ENCODE measurements around the gene ACSF3.
"Not testable (repeated sequence)": the region's sequence is repeated elsewhere in the genome, so short reads cannot be mapped to it uniquely, and the experiment has no call there.

The ACSF3 gene

GRCh38 chr16:89055894-89056555 is 37.6 kb upstream of the ACSF3 start:
- DNase-seq (ENCODE audit: low spot score): no peak

GRCh38 chr16:89056592-89056991 is 37.1 kb upstream of the ACSF3 start:
- DNase-seq (ENCODE audit: low spot score): no peak

DNA sequence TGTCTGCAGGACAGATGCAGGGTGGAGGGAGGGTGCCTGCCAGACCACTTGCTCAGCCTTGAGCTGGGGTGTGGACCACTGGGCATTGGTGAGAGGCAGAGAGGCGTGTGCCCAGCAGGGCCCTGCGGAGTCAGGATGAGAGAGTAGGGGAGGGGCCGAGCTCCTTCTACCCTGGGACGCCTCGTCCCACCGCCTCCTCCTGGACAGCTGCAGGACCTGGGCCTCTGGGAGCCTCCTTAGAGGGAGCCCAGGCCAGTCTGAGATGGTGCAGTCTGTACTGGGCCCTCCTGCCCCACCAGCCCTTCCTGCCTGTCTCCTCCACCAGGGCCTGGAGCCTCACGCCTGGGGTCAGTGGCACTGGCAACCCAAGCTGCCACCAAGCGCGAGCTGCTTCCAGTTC is 35.9 kb upstream of the ACSF3 start:
- no peak for DNase-seq (ENCODE audit: low spot score)

- no peak for DNase-seq (ENCODE audit: low spot score)
These were observed 34.8 kb upstream of the ACSF3 start for GRCh38 chr16:89058812-89059211.

DNA sequence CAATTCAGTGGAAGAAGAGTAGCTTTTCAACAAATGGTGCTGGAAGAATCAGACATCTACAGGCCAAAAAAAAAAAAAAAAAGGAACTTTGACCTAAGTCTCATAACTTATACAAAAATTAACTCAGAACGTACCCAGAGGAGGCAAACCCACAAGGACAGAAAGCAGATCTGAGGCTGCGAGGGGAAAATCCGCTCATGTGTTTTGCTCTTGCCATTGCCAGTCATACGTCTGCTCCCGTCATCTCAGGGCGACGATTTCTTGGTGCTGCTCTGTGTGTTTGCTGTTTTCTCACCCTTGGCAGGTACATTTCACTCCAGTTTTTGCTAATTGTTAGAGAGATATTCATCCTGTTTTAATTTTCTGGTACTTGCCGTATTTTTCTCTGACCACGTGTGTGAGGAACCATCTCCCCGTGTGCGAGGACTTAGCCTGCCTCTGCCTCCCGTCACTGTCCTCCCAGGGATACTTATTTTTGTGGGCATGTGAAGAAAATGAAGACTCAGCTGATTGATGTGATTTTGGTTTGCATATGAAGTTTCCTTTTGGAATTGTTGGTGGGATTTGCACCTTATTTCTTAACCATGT is 33.4 kb upstream of the ACSF3 start:
- DNase-seq (ENCODE audit: low spot score): peak; percentile 48

DNA sequence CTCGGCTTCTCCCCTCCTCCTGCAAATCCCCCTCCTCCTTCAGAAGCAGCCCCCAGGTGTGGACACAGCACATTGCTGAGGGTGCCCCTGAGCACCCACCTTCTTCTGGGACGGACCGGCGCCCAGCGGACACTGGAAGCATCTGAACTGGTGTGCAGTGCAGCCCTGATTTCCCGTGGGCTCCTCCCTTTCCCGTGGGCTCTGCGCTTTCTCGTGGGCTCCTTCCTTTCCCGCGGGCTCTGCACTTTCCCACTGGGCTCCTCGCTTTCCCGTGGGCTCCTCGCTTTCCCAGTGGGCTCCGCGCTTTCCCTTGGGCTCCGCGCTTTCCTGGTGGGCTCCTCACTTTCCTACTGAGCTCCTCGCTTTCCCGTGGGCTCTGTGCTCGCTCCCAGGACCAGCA is 32.6 kb upstream of the ACSF3 start:
- no peak for DNase-seq (ENCODE audit: low spot score)

DNA sequence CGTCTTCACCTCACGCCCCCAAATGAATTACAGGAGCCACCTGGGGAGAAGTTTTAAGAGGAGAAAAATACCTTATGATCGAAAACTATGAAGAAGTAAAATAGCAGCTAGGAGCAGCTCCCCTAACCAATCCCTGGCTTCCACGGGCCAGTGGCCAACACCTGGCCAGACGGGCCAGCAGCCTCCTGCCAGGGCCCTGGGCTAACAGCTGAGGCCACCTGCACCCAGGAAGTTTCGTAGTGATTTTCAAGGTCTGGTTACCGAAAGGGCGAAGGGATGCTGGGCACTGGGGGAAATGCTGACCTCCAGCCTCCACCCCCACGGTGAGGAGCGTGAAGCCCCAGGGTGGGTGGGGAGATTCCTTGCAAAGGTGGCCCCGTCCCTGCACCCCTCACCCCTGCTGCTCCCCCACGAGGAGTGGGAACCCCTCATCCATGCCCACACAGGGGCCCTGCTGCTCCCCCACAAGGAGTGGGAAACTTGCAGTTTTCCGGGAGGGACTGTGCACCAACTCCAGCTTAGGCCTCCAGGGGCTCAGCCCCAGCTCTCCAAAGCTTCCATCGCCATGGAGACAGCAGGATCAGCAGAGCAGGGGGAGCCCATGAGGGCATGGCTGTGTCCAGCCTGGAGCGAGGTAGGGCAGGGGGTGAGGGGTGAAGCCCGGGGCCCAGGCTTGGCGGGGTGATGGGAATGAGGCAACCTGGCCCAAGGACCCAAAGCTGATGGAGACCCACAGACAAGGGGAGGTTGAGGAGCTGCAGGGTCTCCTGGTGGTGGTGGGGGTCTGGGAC is 31.9 kb upstream of the ACSF3 start:
- no peak for DNase-seq (ENCODE audit: low spot score)

DNA sequence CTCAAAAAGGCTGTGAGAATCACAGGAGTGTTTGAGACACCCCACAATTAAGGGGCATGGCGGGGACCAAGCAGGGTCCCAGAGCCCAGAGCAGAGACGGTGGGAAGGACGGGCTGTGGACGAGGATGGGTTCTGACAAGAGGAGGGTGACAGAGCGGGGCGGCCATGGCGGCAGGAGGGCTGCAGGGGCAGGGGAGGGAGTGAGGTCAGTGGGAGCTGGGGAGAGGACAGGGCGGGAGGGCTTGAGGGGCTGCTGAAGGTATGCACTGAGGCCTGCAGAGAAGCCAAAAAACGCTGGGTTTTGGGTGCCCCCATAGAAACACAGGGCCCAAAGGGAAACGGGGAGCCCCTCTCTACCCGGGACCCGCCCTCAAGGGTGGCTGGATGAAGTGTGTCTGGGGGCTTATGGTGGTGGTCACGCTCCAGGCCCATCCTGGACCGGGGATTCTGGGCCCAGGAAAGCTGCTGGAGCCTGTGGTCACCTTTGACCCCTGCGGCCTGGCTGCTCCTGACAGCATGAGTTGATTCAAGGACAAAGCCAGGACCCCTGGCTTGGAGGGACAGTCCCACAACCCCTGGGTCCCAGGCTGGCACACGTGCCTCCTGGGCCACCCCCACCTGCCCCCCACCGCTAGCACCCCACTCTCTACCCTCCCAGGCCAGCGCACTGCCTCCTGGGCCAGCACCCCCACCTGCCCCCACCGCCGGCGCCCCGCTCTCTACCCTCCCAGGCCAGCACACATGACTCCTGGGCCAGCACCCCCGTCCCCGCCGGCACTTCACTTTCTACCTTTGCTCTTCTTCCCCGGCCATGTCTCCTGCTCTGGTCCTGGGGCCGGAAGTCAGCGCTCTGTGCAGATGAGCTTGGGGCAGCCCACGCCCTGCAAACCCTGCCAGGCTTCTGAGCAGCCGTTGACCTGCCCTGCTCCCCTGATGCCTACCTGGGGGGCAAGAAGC is 31.0 kb upstream of the ACSF3 start:
- DNase-seq (ENCODE audit: low spot score): no peak

DNA sequence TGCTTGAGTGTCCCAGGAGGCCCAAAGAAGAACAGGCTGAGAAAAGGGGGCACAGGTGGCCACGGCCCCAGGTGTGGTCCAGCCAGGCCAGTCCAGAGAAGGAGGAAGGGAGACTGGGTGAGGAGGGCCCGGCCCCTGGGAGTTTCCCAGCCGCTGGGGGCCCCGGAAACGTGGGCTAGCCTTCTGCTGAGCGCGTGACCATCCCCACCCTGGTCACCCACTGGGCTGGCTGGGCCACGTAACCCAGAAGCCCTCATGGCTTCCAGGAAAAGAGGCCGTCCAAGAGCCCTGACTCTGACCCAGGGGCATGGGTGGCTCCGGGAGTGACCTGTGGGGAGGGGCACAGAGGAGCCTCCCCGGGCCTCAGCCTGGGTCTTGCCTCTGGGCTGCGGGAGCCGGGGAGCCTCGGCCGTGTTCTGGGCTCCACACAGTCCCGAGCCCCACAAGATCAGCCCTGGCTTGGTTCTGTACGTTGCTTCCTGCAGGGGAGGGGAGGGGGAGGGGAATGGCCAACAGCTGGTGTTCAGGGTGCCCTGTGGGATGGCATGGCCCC is 29.8 kb upstream of the ACSF3 start:
- DNase-seq (ENCODE audit: low spot score): no peak

DNA sequence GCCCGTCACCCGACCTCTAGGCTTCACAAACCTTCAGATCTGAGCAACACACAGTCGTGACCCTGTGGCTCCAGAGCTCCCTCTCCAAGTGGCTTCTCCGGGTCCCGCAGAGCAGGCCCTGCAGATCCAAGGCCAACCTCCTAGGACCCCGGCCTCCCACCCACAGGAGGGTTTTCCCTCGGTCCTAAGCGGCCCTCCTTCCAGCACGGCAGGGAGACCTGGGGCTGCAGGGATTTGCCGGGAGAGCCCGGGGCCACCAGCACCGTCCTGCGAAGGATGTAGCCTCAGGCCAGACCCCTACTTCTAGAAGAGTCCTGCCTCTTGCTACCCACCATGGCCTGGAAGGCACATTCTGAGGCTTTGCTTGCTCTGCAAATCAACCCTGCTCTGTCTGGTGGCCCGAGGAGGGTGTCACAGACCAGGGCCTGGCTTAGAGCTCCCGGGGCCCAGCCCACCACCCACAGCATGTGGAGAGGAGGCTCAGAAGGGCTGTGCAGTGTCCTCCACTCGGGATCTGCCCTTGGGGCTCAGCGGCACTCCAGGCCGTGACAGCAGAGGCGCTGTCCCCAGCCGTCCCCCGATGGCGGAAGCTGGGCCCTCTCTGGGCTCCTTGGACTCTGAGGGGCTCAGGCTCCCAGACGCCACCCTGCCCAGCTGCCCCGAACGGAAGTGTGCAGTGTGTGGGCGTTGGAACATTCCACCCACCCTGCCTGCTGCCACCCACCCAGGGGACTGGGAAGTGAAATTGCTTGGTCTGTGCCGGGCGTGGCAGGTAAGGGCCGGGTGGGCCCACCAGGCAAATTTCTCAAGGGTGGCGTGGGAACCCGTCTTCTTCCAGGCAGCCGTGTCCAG is 28.8 kb upstream of the ACSF3 start:
- peak; percentile 72 for DNase-seq (ENCODE audit: low spot score)

GRCh38 chr16:89065458-89065822 is 28.2 kb upstream of the ACSF3 start:
- peak; percentile 70 for DNase-seq (ENCODE audit: low spot score)

DNA sequence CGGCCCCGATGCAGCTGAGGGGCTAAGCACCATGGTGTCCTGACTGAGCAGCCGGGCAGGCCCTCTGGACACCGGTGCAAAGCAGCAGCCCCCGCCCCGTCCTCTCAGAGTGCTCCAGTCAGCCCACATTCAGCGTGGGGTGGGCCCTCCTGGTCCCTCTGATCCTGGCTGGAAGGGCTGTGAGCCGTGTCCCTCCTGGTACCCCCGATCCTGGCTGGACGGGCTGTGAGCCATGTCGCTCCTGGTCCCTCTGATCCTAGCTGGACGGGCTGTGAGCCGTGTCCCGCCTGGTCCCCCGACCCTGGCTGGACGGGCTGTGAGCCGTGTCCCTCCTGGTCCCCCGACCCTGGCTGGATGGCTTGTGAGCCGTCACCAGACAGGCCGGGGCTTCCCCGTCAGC is 26.9 kb upstream of the ACSF3 start:
- DNase-seq (ENCODE audit: low spot score): no peak

- DNase-seq (ENCODE audit: low spot score): peak; percentile 41
These were observed 25.8 kb upstream of the ACSF3 start for GRCh38 chr16:89067677-89068443.

DNA sequence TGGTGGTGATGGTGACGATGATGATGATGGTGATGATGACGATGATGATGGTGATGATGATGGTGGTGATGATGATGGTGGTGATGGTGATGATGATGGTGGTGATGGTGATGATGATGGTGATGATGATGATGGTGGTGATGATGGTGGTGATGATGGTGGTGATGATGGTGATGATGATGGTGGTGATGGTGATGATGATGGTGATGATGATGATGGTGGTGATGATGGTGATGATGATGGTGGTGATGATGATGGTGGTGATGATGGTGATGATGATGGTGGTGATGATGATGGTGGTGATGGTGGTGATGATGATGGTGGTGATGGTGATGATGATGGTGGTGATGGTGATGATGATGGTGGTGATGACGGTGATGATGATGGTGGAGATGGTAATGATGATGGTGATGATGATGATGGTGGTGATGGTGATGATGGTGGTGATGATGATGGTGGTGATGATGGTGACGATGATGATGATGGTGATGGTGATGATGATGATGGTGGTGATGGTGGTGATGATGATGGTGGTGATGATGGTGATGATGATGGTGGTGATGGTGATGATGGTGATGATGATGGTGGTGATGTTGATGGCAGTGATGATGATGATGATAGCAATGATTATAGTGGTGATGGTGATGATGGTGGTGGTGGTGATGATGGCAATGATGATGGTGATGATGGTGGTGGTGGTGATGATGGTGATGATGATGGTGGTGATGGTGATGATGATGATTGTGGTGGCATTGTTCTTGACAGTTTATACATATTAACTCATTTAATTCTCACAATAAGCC is 24.6 kb upstream of the ACSF3 start:
- not testable (repeated sequence) for DNase-seq (ENCODE audit: low spot score)

GRCh38 chr16:89069920-89070319 is 23.7 kb upstream of the ACSF3 start:
- DNase-seq (ENCODE audit: low spot score): no peak

GRCh38 chr16:89070590-89070989 is 23.1 kb upstream of the ACSF3 start:
- no peak for DNase-seq (ENCODE audit: low spot score)

GRCh38 chr16:89071686-89072547 is 21.7 kb upstream of the ACSF3 start:
- no peak for DNase-seq (ENCODE audit: low spot score)

- DNase-seq (ENCODE audit: low spot score): no peak
These were observed 21.0 kb upstream of the ACSF3 start for GRCh38 chr16:89072548-89073130.

Measured in germinal center (tissue), 1 donor.